NCI-H345 treated with DMSO at 0.1 percent for 48 hours (cell line): ENCODE measurements around the gene SYCP3.
"Not testable (repeated sequence)": the region's sequence is repeated elsewhere in the genome, so short reads cannot be mapped to it uniquely, and the experiment has no call there.

Experiments
- DNase-seq: peaks from one replicate; lab custom pipeline; 2025; ENCODE audit not compliant: unreplicated experiment; lab: John Stamatoyannopoulos, UW

SYCP3 gene

DNA sequence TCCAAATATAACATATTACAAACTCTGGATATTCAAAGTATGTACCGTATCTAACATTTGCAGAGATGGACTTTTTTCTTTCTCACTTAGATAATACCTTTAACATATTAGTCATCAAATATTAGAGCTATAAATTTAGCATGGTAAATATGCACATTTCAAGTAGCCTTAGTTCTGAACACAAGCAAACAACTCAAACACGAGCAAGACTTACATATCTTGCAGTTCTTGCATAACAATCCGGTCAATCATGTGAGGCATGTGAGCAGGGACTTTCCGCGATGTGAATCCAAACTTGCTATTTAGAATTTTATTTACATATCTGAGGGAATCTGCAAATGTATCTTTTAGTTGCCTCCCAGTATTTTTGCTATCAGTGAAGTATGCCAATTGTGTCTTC, 22.1 kb upstream of the SYCP3 start:
- no peak for DNase-seq

DNA sequence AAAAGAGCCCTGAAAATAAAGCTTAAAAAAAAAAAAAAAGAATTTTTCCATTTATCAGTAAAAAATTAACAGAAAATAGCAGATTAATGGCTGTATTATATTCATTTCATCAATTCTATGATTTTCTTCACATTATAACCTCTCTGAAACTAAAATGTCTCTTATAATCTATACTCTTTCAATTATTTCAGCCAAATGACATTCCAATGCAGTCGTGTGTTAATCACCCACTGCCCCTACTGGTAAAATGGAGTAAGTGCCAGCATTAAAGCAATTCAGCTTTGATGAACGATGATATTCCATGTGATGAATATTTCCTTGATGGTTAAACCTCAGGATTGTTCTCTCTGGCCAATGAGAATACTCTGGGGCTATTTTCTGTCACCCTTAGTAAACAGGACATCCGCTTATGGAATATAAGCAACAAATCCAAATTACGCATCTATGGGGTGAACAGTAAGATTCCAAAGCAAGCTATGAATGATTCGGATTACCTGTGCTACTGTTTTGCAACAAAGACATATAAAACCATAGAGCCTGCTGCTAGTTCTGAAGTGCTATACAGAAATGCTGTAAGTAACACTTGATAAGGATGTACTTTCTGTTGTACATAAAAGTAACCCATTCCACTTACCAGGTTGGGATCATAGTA, 20.3 kb upstream of the SYCP3 start:
- peak; percentile 13 for DNase-seq

DNA sequence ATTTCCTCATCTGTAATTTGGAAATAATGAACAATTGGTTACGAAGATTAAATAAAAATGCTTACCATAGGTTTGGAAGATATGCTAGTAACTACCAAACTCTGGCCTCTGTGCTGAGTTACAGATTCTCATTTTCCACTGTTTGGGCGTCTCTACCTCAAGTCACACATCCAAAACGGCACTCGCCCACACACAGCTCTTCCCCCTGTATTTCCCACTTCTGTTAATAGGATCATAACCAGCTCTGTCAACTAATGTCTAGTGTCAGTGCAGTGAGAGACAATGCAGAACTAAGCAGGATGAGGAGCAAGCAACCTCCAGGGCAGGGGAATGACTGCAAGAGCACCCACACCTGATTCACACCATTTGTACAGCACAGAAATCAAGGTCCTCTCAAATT, 10.9 kb upstream of the SYCP3 start:
- DNase-seq: no peak

DNA sequence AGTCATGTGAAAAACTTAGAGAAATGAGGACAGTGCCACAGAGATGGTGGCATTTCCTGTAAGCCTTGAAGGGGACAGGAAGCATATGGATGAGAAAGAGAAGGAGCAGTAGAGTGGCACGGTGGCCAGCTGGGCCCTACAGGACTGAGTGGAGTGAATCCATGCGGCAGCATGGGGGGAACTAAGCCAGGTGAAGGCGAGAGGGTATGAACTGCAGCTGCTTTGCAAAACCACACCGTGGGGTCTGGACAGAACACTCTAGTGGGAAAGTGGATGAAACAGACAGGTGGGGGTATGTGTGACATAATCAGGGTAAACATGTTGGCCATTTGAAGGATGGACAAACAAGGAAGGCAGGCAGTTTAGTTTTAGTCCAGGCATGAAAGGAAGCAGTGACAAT, 10.4 kb upstream of the SYCP3 start:
- DNase-seq: no peak

DNA sequence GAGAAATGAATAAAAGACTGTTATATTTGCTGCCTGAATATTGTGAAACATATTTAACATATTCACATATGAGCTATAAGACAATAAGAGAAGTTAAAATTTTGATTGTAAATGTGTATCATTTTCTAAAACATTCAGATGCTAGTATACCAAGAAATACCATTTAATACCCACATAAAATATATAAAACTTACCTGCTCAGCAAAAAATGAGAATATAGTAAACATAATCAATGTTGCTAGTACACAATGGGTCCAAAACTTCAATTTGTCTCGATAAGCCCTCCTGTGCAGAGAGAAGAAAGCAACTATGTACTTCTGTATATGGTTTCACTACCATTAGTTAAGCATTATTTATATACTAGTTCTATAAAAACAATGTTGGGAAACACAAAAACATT, 9.6 kb upstream of the SYCP3 start:
- no peak for DNase-seq

DNA sequence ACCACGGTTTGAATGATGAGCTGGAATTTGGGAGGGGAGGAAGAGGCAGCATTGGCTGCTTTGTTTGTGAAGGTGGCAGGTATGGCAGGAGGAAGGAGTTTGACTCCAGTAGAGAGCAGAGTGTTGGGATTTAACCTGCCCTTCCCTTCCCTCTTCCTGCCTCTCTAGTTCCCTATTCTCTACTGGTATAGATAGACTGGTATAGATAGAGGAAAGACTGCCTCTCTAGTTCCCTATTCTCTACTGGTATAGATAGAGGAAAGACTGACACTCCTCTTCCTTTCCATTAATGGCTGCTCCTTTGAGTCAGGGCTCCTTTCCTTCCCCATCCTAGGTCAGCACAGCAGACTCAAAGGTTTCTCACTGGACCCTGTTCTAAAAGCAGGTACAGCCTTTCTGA, 8.4 kb upstream of the SYCP3 start:
- DNase-seq: no peak

DNA sequence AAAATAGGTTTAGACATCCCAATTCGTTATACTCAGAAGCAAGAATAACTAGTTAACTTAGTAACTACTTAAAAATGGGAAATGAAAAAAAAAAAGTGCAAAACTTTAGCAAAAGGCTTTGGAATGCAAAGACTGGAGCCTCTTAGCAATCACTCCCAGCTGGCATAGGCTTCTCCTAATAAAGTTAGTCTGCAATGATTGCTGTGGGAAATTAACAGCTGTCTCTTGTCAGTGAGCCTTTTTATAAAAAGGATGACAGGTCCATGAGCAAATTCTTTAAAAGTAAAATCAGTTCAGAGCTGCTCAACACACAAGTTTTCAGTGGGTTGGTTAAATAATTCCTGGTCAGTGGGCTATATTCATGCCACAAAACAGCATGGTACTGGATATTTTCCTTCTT, 7.4 kb upstream of the SYCP3 start:
- no peak for DNase-seq

DNA sequence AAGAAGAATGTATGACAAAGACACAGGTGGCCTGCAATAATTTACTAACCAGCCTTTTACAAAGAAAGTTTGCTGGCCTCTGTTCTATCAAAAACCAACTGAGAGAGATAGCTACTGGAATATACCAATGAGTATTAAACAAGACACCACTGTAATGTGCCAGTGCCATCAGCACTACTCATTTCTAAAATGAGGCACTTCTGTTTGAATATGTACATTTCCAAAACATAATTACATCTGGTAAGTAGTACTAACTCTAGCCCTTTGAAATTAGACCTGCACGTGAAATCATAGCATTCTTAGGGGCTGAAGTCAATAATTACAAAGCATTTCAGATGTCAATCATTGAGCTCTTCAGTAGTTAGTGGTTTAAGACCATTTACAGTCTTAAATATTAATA, 6.9 kb upstream of the SYCP3 start:
- DNase-seq: no peak

DNA sequence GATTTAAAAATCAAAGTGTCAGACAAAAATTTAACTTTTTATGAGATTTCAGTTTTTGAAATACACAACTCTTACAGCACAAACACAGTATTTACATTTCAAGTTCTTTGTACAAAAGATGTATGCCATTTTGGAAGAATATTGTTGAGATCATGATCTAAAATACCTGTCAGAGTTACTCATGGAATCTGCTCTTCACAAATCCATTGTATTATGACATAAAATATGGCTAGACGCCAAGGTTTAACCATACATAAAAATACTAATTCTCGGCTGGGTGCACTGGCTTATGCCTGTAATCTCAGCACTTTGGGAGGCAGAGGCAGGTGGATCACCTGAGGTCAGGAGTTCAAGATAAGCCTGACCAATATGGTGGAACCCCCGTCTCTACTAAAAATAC, 6.2 kb upstream of the SYCP3 start:
- DNase-seq: no peak

DNA sequence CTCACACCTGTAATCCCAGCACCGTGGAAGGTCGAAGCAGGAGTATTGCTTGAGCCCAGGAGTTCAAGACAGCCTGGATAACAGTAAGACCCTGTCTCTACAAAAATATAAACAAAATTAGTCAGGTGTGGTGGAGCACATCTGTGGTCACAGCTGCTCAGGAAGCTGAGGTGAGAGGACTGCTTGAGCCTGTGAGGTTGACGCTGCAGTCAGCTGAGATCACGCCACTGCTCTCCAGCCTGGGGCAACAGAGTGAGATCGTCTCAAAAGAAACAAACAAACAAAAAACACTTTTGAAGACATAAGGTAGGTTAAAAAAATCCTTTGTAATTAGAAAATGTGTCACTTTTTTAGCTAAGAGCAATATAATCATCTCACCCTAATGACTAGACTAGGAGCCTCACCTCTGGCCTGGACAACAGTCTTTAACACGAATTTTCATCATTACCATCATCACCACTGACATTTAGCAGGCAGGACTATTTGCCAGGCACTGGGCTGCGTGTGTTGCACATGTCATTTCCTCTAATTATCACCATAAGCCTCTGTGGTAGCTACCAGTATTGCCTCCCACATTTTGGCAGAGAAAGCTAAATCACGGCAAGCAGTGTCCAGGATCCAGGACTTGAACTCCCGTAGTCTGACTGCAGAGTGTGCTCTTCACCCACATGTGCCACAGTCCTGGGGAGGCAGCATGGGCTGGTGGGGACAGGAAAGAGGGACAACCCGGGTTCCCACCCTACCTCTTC, 4.6 kb upstream of the SYCP3 start:
- DNase-seq: no peak

DNA sequence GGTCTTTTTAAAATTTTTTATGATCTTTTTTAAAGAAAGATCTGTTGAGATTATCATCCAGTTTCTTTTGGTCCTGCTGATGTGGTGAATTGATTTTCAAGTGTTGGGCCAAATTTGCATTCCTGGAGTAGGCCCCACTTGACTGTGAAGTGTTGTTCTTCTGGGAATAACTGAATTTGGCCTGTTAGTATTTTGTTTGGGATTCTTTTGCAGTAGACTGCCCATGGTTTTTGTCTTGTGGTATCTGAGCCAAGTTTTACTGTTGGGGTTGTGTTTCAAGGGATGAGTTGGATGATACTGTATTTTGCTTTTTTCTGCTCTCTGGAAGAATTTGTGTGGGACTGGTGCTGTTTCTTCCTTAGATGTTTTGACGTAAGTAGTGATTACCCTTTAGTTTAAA, 4.0 kb upstream of the SYCP3 start:
- no peak for DNase-seq

DNA sequence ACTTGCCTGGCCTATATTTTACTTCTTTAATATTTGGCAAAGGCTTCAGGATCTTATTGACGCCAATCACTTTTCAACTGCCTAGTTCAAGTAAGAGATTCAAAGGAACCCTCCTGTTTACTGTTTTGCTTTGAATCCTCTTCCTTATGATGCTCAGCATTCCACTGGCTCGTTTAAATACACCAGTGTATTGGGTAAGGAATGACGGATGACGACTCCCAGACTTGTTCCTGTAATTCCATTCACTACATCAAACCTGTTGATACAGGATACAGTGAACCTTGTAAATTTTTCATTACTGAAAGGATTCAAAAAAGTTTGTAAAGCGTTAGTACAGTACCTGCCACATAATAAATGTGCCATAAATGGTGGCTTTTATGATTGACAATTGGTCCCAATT, 1.7 kb upstream of the SYCP3 start:
- no peak for DNase-seq

DNA sequence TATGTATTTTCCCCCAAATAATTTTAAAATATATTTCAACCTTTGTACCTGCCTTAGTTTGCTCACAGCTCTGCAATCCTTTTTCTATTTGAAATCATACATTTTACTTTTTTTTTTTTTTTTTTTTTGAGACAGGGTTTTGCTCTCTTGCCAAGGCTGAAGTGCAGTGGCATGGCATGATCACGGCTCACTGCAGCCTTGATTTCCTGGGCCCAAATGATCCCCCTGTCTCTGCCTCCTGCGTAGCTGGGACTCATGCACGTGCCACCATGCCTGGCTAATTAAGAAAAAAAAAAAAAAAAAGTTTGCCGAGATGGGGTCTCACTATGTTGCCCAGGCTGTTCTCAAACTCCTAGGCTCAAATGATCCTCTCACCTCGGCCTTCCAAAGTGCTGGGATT, 1.3 kb upstream of the SYCP3 start:
- no peak for DNase-seq

DNA sequence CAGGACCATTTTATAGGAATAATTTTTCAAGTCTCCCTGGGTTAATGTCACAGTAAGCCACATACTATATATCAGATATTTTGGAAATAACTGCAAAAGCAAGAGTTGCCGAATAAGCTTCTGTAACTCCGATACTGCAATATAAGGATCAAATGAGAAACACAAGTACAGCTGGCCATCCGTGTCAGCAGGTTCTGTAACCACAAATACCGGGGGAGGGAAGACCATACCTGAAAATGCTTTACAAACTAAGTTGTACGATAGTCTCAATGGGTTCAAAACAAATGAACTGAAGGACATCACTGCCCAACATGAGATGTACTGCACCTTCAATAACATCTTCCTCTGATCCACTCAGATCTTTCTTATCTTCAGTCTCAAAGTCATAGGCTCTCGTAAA, 1.8 kb downstream of the SYCP3 start:
- no peak for DNase-seq

DNA sequence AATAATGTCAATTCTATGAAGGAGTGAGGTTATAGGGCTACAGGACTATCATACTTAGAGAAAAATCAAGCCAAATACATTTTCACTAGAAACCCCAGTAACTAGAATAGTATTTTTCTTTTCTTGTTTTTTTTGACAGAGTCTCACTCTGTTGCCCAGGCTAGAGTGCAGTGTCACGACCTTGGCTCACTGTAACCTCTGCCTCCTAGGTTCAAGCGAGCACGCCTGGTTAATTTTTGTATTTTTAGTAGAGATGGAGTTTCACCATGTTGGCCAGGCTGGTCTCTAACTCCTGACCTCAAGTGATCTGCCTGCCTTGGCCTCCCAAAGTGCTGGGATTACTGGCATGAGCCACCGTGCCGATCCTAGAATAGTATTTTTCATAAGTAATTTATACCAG, 4.8 kb downstream of the SYCP3 start:
- DNase-seq: not testable (repeated sequence)

DNA sequence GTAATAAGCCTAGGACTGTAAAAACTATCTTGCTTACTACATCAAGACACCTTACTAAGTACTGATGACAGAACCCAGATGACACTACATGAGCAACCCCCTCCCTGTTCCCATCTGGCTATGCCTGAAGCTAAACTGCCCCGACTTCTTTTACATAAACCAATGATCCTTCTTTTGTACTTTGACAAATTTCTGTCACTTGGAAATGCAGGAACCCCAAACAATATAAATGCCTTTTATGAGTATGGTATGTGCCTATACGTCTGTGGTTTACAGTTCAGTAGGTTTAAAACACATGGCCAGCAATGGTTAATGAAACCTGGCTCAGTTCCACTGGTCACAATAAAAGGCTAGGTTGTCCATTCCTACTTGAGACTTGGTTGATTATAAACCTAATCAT, 6.1 kb downstream of the SYCP3 start:
- DNase-seq: no peak

DNA sequence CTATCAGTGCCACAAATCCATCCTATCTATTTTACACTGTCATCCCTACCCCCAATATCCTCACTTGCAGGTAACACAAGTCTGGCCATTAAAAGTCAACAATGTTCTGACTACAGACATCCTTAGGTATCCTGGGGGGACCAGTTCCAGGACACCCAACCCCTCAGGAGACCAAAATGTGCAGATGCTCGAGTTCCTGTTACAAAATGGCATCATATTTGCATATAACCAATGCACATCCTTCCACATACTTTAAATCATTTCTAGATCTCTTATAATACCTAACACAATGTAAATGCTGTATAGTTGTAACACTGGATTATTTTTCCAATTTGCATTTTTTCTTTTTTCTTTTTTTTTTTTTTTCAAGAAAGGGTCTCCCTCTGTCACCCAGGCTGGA, 6.9 kb downstream of the SYCP3 start:
- no peak for DNase-seq

DNA sequence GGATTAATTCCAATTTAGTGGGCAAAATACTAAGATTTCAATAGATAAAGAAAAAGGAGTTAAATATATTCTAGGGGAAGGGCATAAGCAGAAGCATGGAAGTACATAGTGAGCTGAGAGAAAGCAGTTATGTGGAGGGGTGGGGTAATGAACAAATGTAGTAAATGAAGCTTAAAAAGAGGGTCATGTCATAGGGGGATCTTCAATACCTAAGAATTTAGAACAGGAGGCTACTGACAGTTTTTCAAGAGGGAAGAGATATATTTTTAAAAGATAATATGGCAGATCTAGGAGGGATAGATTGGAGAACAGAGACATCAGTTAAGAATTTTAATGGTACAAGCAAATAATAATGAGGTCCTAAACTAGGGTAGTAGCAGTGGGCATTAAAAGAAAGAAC, 9.4 kb downstream of the SYCP3 start:
- DNase-seq: no peak

DNA sequence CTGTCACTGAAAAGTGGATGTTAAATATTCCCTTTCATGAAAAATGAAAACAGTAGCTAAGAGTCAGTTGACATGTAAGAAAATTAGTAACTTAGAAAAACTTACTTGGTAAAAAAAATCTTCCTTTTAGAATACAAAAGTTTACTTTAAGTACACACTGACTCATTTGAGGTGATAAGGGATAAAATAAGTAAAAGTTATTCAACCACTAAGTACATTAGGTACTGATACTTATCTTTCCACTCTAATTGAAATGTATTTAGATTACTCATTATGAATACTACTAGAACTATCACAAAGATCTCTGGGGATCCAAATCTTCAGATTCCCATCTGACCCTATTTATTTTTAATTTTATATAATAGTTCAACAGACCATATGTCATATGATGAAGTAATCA, 12.2 kb downstream of the SYCP3 start:
- DNase-seq: no peak

DNA sequence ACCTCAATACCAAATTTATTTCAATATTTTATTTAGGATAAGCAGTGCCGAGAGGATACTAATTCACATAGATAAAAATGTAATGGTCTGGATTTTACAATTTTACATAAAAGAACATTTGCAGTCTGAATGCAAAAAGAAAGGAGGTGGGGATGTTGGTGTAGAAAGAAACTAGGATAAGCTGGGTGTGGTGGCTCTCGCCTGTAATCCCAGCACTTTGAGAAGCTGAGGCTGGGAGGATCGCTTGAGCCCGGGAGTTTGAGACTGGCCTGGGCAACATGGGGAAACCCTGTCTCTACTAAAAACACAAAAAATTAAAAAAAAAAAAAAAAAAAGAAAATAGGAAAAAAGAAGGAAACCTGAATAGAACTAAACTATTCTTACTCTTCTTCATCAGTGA, 16.9 kb downstream of the SYCP3 start:
- no peak for DNase-seq

DNA sequence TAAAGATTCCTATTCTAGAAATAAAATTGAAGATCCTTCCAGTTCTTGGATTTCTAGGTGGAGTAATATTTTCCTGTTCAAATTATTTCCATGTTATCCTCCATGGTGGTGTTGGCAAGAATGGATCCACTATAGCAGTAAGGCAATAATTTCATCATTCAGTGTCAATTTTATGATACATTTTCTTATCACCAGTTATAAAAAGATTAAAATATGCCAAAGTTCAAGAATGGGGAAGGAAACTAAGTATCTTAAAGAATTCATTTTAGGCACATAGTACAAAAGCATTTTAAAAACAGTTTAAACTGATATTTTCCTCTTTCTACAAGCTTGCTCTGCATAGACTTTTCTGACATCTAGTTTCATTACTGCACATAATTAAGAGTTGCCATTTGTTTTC, 19.1 kb downstream of the SYCP3 start:
- DNase-seq: no peak

DNA sequence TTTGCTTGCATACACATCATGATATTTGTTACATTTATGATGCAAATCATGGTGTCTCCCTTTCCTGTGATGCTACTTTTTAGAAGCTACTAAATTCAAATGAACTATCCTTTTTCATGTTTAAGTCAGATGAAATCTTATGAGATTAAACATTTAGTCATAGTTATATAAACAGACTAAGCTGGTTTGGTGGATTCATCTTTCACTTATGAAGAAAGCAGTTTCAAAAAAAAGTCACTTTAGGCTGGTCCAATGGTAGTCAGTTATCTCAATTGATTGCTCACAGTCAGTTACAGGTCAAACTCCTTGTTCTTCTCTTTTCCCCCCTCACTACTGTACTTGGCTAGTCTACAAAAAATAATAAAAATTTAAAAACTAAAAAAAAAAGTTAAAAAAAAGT, 19.7 kb downstream of the SYCP3 start:
- DNase-seq: no peak

DNA sequence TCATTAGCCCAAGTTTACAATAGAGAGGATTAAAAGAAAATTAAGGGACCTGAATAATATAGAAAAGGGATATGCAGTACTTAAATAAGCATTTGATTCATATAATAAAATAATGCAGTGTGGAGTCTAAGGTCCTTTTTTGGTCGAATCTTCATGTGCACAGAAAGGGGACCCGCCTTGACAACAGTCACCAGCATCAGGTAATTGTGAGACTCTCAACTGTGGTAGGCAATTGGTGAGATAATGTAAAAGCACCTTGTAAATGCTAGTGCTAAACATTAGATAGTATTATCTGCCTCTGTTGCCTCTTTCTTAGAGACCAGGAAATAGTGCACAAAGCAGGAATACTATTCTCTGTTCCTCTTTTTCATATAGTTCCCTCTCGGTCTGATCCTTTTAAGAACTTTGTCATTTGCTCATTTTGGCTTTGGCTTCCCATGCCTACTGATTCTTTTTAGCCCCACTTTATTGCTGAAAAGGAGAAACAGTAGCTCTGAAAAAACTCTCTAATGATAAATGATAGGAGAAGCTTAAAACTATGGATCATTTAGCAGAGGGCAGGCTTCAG, 24.3 kb downstream of the SYCP3 start:
- DNase-seq: no peak
